HepG2 (cell line): ENCODE measurements around the gene DIPK1A. TPM values are rescaled to one million over a fixed set of nuclear protein-coding genes. Genes with fewer than 3 reads are reported as not detected.

Experiments
- ATAC-seq: fragments of 200-7000 bp; cut with Tn5 transposase; 3 replicates; pipeline ENCODE4 v1.9.1; 2020; ENCODE audit warnings: mild to moderate bottlenecking, moderate library complexity
- BruUV-seq: library from RNA; stranded (reverse); fragments of 400-500 nt; replicated peaks from 2 replicates; lab custom pipeline; 2021; lab: Mats Ljungman, UMichigan
- CTCF ChIA-PET: fragments of 300-600 bp; formaldehyde crosslinking; extraction: SDS; loops from one replicate; lab custom pipeline; 2021; ENCODE audit warnings: low total read pairs, inconsistent platforms, low intra/inter-chr PET ratio; lab: Yijun Ruan, JAX
- POLR2A ChIA-PET: fragments of 350-600 bp; sonication (Branson Sonifier 250); formaldehyde crosslinking; loops from one replicate; lab custom pipeline; 2020; ENCODE audit warnings: antibody characterized with exemption, inconsistent platforms; lab: Yijun Ruan, JAX
- DNase-seq: peaks from one replicate; pipeline ENCODE4 v3.0.0-alpha.2; 2015; ENCODE audit warnings: low spot score
- FAIRE-seq: peaks from 3 replicates; lab custom pipeline; 2011; peaks lifted over from hg19 to GRCh38; lab: Jason Lieb, UNC
- H2AFZ ChIP-seq: one replicate; pipeline ENCODE4 v1.6.1; 2011; ENCODE audit warnings: low read length, inconsistent platforms
- H3K27ac ChIP-seq: fragments of 300-600 bp; 3 replicates; pipeline ENCODE4 v1.8.0; 2011; ENCODE audit warnings: mixed run types, mild to moderate bottlenecking, mixed read lengths, low read length, inconsistent platforms; ENCODE audit not compliant: insufficient read depth; ENCODE audit errors: extremely low read length
- H3K27me3 ChIP-seq, 2 experiments: fragments of 200-600 bp in 1 of 2; 2 replicates in 1 of 2; 3 replicates in 1 of 2; pipeline versions ENCODE4 v1.6.0 to v1.8.0; 2011; ENCODE audit warnings: low read length in 2 of 2, mild to moderate bottlenecking in 2 of 2, moderate library complexity in 2 of 2, inconsistent platforms in 1 of 2; ENCODE audit not compliant: insufficient read depth in 2 of 2, control insufficient read depth in 1 of 2
- H3K36me3 ChIP-seq, 2 experiments: fragments of 200-600 bp in 1 of 2; replicated peaks in 1 of 2; 2 replicates in 1 of 2; 3 replicates in 1 of 2; pipeline versions ENCODE4 v1.5.1 to v1.8.0; 2011; ENCODE audit warnings: low read length in 2 of 2, inconsistent platforms in 1 of 2; ENCODE audit not compliant: insufficient read depth in 2 of 2, control insufficient read depth in 1 of 2
- H3K4me1 ChIP-seq: 2 replicates; pipeline ENCODE4 v1.5.1; 2012; ENCODE audit warnings: low read length, inconsistent platforms; ENCODE audit not compliant: insufficient read depth
- H3K4me2 ChIP-seq: 2 replicates; pipeline ENCODE4 v1.6.0; 2011; ENCODE audit warnings: low read depth, low read length, inconsistent platforms
- H3K4me3 ChIP-seq, 3 experiments: fragments of 200-600 bp in 1 of 3; sonication (generic), shearing (Covaris generic) in 1 of 3; replicated peaks in 1 of 3; 2 replicates each; pipeline ENCODE4 v1.5.1; 2011 to 2016; ENCODE audit warnings: low read length in 3 of 3, inconsistent platforms in 2 of 3, low read depth in 2 of 3, mild to moderate bottlenecking in 2 of 3, control low read depth in 1 of 3, mixed read lengths in 1 of 3; ENCODE audit not compliant: insufficient read depth in 1 of 3
- H3K79me2 ChIP-seq: one replicate; pipeline ENCODE4 v1.6.1; 2011; ENCODE audit warnings: low read length, inconsistent platforms; ENCODE audit not compliant: insufficient read depth
- H3K9ac ChIP-seq: 2 replicates; pipeline ENCODE4 v1.6.0; 2011; ENCODE audit warnings: mild to moderate bottlenecking, low read depth, low read length, inconsistent platforms; ENCODE audit not compliant: insufficient read depth
- H3K9me3 ChIP-seq: 2 replicates; pipeline ENCODE4 v1.5.1; 2012; ENCODE audit warnings: mild to moderate bottlenecking, low read length
- H4K20me1 ChIP-seq: 2 replicates; pipeline ENCODE4 v1.6.0; 2011; ENCODE audit warnings: inconsistent platforms, mild to moderate bottlenecking, low read length, moderate library complexity; ENCODE audit not compliant: insufficient read depth
- AFF4 ChIP-seq: sonication (generic); formaldehyde crosslinking; IDR thresholded peaks from 2 replicates; pipeline ENCODE4 v1.4.0; 2020; ENCODE audit warnings: missing genetic modification reagents
- EED ChIP-seq: sonication (generic); formaldehyde crosslinking; IDR thresholded peaks from 2 replicates; pipeline ENCODE4 v1.5.0; 2020; ENCODE audit warnings: mild to moderate bottlenecking, missing genetic modification reagents
- NFYB ChIP-seq: sonication (generic); formaldehyde crosslinking; IDR thresholded peaks from 2 replicates; pipeline ENCODE4 v1.4.0; 2020; ENCODE audit warnings: missing genetic modification reagents
- RFX5 ChIP-seq: IDR thresholded peaks from 2 replicates; pipeline ENCODE4 v1.6.1; 2011; ENCODE audit warnings: low read depth, low read length, improper control_type of control experiment
- SIX1 ChIP-seq: sonication (generic); formaldehyde crosslinking; IDR thresholded peaks from 2 replicates; pipeline ENCODE4 v1.4.0; 2020; ENCODE audit warnings: missing genetic modification reagents, borderline replicate concordance
- SKIL ChIP-seq: sonication (generic); formaldehyde crosslinking; IDR thresholded peaks from 2 replicates; pipeline ENCODE4 v1.8.0; 2022; ENCODE audit warnings: missing genetic modification reagents, mild to moderate bottlenecking, moderate library complexity, borderline replicate concordance
- SP140L ChIP-seq: sonication (generic); formaldehyde crosslinking; IDR thresholded peaks from 2 replicates; pipeline ENCODE4 v1.4.0; 2020; ENCODE audit warnings: missing genetic modification reagents, borderline replicate concordance
- ZNF451 ChIP-seq: sonication (generic); formaldehyde crosslinking; IDR thresholded peaks from 2 replicates; pipeline ENCODE4 v1.5.0; 2020; ENCODE audit warnings: mild to moderate bottlenecking, missing genetic modification reagents
- WGBS: methylation state at CpG from one replicate; pipeline ENCODE4 v1.1.6; 2017; ENCODE audit warnings: low lambda C conversion rate; 5-methylcytosine and 5-hydroxymethylcytosine counted together
- in situ Hi-C: cut with HindIII; loops from 2 replicates; pipeline ENCODE4 v1.10.0; 2017; ENCODE audit warnings: low pct_unique_long_range_greater_than_20kb; ENCODE audit not compliant: extremely low pct_ligation_motif_present
- intact Hi-C: fragments of 100-400 bp; cut with micrococcal nuclease; formaldehyde crosslinking; loops from one replicate; pipeline ENCODE4 v1.10.0; 2022; ENCODE audit not compliant: unreplicated experiment
- polyA plus RNA-seq, 8 experiments: library from polyadenylated mRNA; depleted of rRNA in 3 of 8; stranded (reverse) in 7 of 8; unstranded in 1 of 8; fragments of >200 nt; fragmentation: Illumina TruSeq in 4 of 8; extraction: Trizol in 4 of 8; gene quantifications; 2 replicates each; pipeline versions ENCODE4 v1.2.1 to v1.2.3, GENCODE V29; 2011 to 2016; ENCODE audit warnings: low read depth in 4 of 8, missing spikeins in 1 of 8, mixed read lengths in 1 of 8; ENCODE audit not compliant: insufficient read depth in 1 of 8
- total RNA-seq, 5 experiments: library from RNA; depleted of rRNA; stranded (reverse); fragments of >200 nt; fragmentation: Illumina TruSeq; extraction: Trizol; gene quantifications; 2 replicates each; pipeline ENCODE4 v1.2.3, GENCODE V29; 2016; ENCODE audit warnings: low read depth in 1 of 5
- TF ChIP-seq, protein P1 (sequence below): IDR thresholded peaks from 2 replicates; pipeline ENCODE4 v1.6.1; 2016; ENCODE audit warnings: low read depth, missing genetic modification reagents, missing compliant biosample characterization

Gene DIPK1A
- total and polyA plus RNA-seq, 2 of the 13 experiments (the other 11 are each of a cell fraction or from before 2014, with no cell fraction given) = 8.4 TPM

DNA sequence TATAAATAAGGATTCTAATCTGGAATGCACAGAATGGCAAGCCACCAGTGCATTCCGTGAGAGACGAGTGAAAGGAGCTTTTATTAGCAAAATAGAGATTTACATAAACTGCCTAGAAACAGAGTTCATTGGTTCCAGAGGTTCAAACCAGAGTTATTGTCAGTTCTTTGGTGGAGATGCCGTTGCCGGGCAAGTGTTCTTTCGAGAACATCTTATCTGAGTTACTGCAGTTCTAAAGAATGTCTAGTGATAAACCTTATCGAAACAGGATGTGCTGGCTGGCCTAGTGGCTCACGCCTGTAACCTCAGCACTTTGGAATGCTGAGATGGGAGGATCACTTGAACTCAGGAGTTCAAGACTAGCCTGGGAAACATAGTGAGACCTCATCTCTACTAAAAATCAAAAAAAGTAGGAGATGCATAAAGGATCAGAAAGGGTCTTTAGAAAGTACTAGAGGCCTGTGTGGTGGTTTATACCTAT lies 156.5 kb downstream of the DIPK1A start:
- 4% methylated on average over 7 of the region's 7 CpGs for WGBS
- FAIRE-seq = peak; percentile 59
- TF ChIP-seq SKIL = no peak
- no peak for TF ChIP-seq AFF4 (CRISPR knock-in tag)
- no peak for TF ChIP-seq ZNF451 (CRISPR knock-in tag)
- TF ChIP-seq SIX1 = no peak
- TF ChIP-seq RFX5 = peak; percentile 97
- 0 out of 2 replicates have a peak, but pooled peaks have one; percentile 30 for TF ChIP-seq NFYB
- TF ChIP-seq SP140L = no peak
- TF ChIP-seq, protein P1, sequence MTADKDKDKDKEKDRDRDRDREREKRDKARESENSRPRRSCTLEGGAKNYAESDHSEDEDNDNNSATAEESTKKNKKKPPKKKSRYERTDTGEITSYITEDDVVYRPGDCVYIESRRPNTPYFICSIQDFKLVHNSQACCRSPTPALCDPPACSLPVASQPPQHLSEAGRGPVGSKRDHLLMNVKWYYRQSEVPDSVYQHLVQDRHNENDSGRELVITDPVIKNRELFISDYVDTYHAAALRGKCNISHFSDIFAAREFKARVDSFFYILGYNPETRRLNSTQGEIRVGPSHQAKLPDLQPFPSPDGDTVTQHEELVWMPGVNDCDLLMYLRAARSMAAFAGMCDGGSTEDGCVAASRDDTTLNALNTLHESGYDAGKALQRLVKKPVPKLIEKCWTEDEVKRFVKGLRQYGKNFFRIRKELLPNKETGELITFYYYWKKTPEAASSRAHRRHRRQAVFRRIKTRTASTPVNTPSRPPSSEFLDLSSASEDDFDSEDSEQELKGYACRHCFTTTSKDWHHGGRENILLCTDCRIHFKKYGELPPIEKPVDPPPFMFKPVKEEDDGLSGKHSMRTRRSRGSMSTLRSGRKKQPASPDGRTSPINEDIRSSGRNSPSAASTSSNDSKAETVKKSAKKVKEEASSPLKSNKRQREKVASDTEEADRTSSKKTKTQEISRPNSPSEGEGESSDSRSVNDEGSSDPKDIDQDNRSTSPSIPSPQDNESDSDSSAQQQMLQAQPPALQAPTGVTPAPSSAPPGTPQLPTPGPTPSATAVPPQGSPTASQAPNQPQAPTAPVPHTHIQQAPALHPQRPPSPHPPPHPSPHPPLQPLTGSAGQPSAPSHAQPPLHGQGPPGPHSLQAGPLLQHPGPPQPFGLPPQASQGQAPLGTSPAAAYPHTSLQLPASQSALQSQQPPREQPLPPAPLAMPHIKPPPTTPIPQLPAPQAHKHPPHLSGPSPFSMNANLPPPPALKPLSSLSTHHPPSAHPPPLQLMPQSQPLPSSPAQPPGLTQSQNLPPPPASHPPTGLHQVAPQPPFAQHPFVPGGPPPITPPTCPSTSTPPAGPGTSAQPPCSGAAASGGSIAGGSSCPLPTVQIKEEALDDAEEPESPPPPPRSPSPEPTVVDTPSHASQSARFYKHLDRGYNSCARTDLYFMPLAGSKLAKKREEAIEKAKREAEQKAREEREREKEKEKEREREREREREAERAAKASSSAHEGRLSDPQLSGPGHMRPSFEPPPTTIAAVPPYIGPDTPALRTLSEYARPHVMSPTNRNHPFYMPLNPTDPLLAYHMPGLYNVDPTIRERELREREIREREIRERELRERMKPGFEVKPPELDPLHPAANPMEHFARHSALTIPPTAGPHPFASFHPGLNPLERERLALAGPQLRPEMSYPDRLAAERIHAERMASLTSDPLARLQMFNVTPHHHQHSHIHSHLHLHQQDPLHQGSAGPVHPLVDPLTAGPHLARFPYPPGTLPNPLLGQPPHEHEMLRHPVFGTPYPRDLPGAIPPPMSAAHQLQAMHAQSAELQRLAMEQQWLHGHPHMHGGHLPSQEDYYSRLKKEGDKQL = no peak
- no peak for TF ChIP-seq EED (CRISPR knock-in tag)

More for the DNA sequence above, 156.5 kb downstream of the DIPK1A start:
- Histone ChIP-seq H4K20me1 (no peaks in the 10 kb centered on the region), H3K4me2 (peak overlapping the region; percentile 53), H3K4me3 (no peak overlapping the region; a peak in 1 of 6 replicates), H2AFZ (peak overlapping the region; percentile 64), H3K9ac (no peak overlapping the region), H3K27me3 (no peaks in the 10 kb centered on the region), H3K27ac (no peak overlapping the region), H3K4me1 (peaks cover 17% of the 10 kb centered on the region), H3K79me2 (no peaks in the 10 kb centered on the region), H3K36me3 (no peaks in the 10 kb centered on the region), H3K9me3 (no peaks in the 10 kb centered on the region)
- in situ Hi-C loops = no loop called here
- intact Hi-C loops = no loop called here
- ATAC-seq (peak; percentile 83), DNase-seq (peak; percentile 41)
- no TSS peak for BruUV-seq
- CTCF ChIA-PET = no interaction called here
- POLR2A ChIA-PET = interaction anchor here (1.4 kb wide), 1 partner anchor 27 kb away, joined by 5 read pairs; the partner anchor contains the start of gene RPL5
